ENCODE data around the gene IGSF3.

GRCh38 chr1:116698244-116698595 lies 30.7 kb upstream of the IGSF3 start:
- TF ChIP-seq CTCF (IDR thresholded peaks at IDR 0.05) (no peak), POLR2A (IDR thresholded peaks at IDR 0.05) (no peak)
